ENCODE measurements around the gene LNX2. TPM values are rescaled to one million over a fixed set of nuclear protein-coding genes. Genes with fewer than 3 reads are reported as not detected.

The LNX2 gene
- total RNA-seq, 4 donors from 2014 or later = 10.2 to 14.1 (median 12.8) TPM

DNA sequence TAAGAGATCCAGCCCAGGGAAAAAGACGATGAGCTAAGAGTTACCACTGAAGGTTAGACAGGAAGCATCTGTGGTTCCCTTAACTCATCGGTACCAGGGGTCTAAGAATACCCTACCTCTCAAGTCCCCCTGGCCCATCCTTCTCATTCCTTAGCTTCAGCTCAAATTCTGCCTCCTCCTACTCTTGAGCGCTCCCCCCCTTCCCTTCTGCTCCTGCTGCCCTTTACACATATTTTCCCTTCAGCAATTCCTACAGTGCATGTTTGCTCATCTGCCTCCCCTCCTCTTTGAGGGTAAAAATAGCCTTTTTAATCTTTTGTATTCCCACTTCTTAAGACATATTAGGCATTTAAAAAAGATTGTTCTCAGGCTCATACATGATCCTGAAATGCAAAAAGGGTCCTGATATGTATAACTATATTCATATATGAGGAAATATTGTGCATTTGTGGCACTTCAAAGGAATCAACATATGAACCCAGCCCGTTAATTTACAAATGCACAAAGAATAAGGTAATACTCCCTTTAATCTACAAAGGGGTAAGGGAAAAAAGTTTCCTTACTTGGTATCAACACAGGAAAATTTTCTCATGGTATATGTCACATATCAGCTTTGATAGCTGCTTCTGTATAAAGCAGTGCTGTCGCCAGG lies 33.1 kb downstream of the LNX2 start:
- intact Hi-C loops (cut with DNase I) = no loop called here
- Histone ChIP-seq H3K27me3 (no peaks in the 10 kb centered on the region), H3K4me3 (no peak overlapping the region), H3K36me3 (no peaks in the 10 kb centered on the region), H3K9me3 (no peaks in the 10 kb centered on the region), H3K4me1 (peaks cover 31 to 38% (median 34%) of the 10 kb centered on the region in 4 donors), H3K27ac (replicated peaks in 1 of 4) (no peak overlapping the region)
- TF ChIP-seq EP300 (IDR thresholded peaks at IDR 0.05) = no peak
- TF ChIP-seq, protein P1, sequence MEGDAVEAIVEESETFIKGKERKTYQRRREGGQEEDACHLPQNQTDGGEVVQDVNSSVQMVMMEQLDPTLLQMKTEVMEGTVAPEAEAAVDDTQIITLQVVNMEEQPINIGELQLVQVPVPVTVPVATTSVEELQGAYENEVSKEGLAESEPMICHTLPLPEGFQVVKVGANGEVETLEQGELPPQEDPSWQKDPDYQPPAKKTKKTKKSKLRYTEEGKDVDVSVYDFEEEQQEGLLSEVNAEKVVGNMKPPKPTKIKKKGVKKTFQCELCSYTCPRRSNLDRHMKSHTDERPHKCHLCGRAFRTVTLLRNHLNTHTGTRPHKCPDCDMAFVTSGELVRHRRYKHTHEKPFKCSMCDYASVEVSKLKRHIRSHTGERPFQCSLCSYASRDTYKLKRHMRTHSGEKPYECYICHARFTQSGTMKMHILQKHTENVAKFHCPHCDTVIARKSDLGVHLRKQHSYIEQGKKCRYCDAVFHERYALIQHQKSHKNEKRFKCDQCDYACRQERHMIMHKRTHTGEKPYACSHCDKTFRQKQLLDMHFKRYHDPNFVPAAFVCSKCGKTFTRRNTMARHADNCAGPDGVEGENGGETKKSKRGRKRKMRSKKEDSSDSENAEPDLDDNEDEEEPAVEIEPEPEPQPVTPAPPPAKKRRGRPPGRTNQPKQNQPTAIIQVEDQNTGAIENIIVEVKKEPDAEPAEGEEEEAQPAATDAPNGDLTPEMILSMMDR (IDR thresholded peaks at IDR 0.05) = no peak
- TF ChIP-seq POLR2A (IDR thresholded peaks at IDR 0.05; ENCODE audit: low read depth) = no peak
- TF ChIP-seq POLR2AphosphoS5 (IDR thresholded peaks at IDR 0.05) = no peak
- WGBS = 58% methylated on average over 5 of the region's 5 CpGs
- DNase-seq (ENCODE audit: extremely low spot score) = no peak

DNA sequence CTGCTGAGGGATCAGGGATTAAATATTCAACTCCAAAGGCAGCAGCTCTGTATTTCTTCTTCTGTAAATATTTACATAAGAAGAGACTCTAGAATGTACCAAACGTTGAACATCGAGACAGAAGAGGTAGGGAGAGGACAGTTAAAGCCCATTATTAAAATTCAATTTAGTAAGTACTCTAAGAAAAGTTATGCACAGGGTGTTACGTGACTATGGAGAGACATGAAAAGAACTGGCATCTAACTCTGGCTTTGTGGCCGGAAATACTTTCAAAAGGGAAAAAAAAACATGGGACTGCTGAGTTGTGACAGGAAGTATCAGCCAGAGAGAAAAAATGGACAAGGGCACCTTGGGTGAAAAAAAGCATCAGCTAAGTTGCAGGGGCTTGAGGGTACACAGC lies 36.7 kb downstream of the LNX2 start:
- TF ChIP-seq, protein P1 (IDR thresholded peaks at IDR 0.05) = no peak
- TF ChIP-seq POLR2AphosphoS5 (IDR thresholded peaks at IDR 0.05) (no peak), POLR2A (IDR thresholded peaks at IDR 0.05; ENCODE audit: low read depth) (no peak), EP300 (IDR thresholded peaks at IDR 0.05) (no peak)
- peak overlapping the region in 1 of 4 donors; percentile 7 for H3K4me3 ChIP-seq
- H3K4me1 ChIP-seq = peaks cover 23 to 41% (median 33%) of the 10 kb centered on the region in 4 donors
- intact Hi-C loops (cut with DNase I) = no loop called here
- no peaks in the 10 kb centered on the region for H3K27me3 ChIP-seq
- H3K36me3 ChIP-seq = no peaks in the 10 kb centered on the region
- H3K9me3 ChIP-seq = no peaks in the 10 kb centered on the region
- no peak for DNase-seq (ENCODE audit: extremely low spot score)
- peak overlapping the region; percentile 41 to 69 (median 66) for H3K27ac ChIP-seq (replicated peaks in 1 of 4)
- 23% methylated on average over 4 of the region's 4 CpGs for WGBS

DNA sequence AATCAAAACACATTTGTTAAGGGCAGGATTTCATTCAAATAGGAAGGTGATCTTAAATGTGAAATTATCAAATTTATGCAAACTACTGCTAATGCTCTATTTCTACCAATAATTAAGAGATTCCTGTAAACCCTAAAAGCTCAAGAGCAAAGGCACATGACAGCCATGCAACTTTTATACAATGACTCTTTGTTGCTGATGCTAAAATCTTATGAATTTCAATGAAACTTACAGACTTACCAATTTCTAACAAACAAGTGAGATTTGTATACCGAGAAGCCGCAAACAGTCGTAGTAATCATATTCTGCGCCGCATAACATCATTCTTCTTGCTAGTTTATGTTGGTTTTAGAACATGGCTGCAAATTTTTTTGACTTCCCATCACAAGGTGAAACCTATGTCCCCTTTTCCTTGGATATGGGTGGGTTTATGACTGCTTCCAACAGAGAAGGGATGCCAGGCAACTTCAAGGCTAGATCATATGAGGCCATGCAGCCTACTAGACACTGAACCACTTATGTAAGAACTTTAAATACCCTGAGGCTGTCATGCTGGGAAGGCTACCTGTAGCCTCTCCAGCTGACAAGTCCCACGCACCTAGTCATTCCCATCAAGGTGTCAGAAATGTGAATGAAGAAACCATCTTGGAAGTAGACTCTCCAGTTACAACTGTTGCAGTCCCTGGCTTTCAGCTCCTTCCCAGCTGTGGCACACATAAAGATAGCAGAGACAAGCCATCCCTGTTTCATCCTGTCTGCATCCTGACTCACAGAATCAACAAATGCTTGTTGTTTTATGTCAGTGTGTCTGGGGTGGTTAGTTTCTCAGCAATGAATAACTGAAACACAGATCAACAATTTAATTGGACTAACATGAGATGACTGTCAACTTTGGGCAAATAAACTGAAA lies 42.0 kb downstream of the LNX2 start:
- H3K4me3 ChIP-seq = no peak overlapping the region
- H3K9me3 ChIP-seq = no peaks in the 10 kb centered on the region
- no peak for TF ChIP-seq POLR2A (IDR thresholded peaks at IDR 0.05; ENCODE audit: low read depth)
- TF ChIP-seq POLR2AphosphoS5 (IDR thresholded peaks at IDR 0.05) = no peak
- no peak for TF ChIP-seq EP300 (IDR thresholded peaks at IDR 0.05)
- TF ChIP-seq, protein P1 (IDR thresholded peaks at IDR 0.05) = no peak
- DNase-seq (ENCODE audit: extremely low spot score) = no peak
- no peak overlapping the region for H3K27ac ChIP-seq (replicated peaks in 1 of 4)
- H3K27me3 ChIP-seq = no peaks in the 10 kb centered on the region
- 90% methylated on average over 6 of the region's 6 CpGs for WGBS
- intact Hi-C loops (cut with DNase I) = no loop called here
- peaks cover 2 to 31% (median 21%) of the 10 kb centered on the region in 4 donors for H3K4me1 ChIP-seq
- H3K36me3 ChIP-seq = no peaks in the 10 kb centered on the region

DNA sequence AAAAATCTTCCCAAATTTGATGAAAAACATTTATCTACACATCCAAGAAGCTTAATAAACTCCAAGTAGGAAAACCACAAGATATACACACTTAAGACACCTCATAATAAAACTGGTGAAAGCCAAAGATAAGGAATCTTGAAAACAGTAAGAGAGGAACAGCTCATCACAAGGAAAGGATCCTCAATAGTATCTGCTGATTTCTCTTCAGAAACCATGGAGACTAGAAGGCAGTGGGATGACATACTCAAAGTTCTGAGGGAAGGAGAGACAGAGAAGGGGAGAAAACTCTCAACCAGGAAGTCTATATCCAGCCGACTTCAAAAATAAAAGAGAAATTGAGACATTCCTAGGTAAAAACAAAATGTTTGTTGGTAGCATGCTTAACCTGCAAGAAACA lies 45.7 kb downstream of the LNX2 start:
- Histone ChIP-seq H3K36me3 (no peaks in the 10 kb centered on the region), H3K4me3 (no peak overlapping the region), H3K27me3 (no peaks in the 10 kb centered on the region), H3K9me3 (no peaks in the 10 kb centered on the region), H3K4me1 (peaks cover 0 to 40% (median 30%) of the 10 kb centered on the region in 4 donors), H3K27ac (replicated peaks in 1 of 4) (no peak overlapping the region)
- WGBS = 100% methylated on average over 1 of the region's 1 CpG
- no peak for DNase-seq (ENCODE audit: extremely low spot score)
- TF ChIP-seq POLR2AphosphoS5 (IDR thresholded peaks at IDR 0.05) = no peak
- no peak for TF ChIP-seq EP300 (IDR thresholded peaks at IDR 0.05)
- TF ChIP-seq, protein P1 (IDR thresholded peaks at IDR 0.05) = no peak
- TF ChIP-seq POLR2A (IDR thresholded peaks at IDR 0.05; ENCODE audit: low read depth) = no peak
- intact Hi-C loops (cut with DNase I) = no loop called here
